Peyer's patch (tissue), 4 donors: ENCODE measurements around the gene CPSF4L.

Experiments used
- CTCF ChIP-seq, 6 experiments: fragments of 450-650 bp in 4 of 6; fragments of 200-600 bp in 2 of 6; sonication (generic) in 1 of 6; IDR thresholded peaks; one replicate each; pipeline ENCODE4 v1.5.1; 2017 to 2019; ENCODE audit warnings: antibody characterized with exemption in 6 of 6, mild to moderate bottlenecking in 3 of 6, moderate library complexity in 1 of 6
- POLR2A ChIP-seq, 2 donors: fragments of 450-650 bp; IDR thresholded peaks; one replicate each; pipeline ENCODE4 v1.5.1; 2017; ENCODE audit warnings: antibody characterized with exemption in 2 of 2, mild to moderate bottlenecking in 2 of 2, moderate library complexity in 2 of 2

GRCh38 chr17:73293031-73293430 is 31.4 kb upstream of the CPSF4L start:
- no peak for TF ChIP-seq CTCF (IDR thresholded peaks at IDR 0.05)
- TF ChIP-seq POLR2A (IDR thresholded peaks at IDR 0.05) = no peak
